Measurements from ENCODE around the gene WDR17.

WDR17 gene

DNA sequence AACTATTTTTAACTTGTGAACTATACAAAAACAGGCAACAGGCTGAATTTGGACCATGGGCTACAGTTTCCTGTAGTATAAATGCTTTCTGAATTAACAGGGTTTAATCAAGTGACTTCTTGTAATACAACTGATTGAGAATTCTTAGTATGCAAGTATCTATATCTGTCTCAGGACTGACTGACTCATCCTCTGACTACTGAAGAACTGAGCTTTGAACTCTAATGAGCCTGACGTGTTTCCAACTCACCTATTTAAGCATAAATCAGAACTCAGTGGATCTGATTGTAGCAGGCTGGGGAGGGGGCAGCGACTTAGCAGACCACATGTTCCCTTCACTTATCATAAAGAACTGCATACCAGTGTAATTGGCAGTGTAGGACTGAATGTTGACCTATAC, 122.0 kb downstream of the WDR17 start:
- Histone ChIP-seq H3K36me3 (no peaks in the 10 kb centered on the region), H3K27me3 (peaks cover 9% of the 10 kb centered on the region), H3K4me1 (ENCODE audit: control insufficient read depth in 1 of 2, insufficient read depth in 1 of 2, low read depth in 1 of 2, low read length in 1 of 2) (peaks cover 5 to 17% of the 10 kb centered on the region in 2 experiments), H3K4me3 (ENCODE audit: low read depth in 1 of 2, low read length in 1 of 2) (no peak overlapping the region), H3K9me3 (no peaks in the 10 kb centered on the region), H3K27ac (no peak overlapping the region)
- TF ChIP-seq CTCF (IDR thresholded peaks at IDR 0.05): no peak

DNA sequence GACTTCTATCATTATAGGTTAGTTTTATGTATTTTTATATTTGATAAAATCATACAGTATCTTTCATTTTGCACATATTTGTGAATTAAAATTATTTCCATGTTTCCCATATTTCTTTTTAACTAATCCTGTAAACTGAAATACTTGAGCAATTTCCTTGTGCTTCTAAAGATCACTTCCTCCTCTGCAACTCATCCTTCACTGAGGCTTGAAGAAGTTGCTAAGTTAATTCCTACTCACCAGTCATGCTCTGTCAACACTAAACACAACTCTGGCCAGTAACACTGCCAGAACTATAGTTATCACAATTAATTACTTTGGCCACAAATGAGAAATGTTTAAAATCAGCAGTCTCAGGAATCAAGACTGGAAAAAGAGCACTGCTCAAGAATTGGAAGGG, 123.0 kb downstream of the WDR17 start:
- Histone ChIP-seq H3K9me3 (no peaks in the 10 kb centered on the region), H3K27me3 (peaks cover 19% of the 10 kb centered on the region), H3K27ac (no peak overlapping the region), H3K4me3 (ENCODE audit: low read depth in 1 of 2, low read length in 1 of 2) (no peak overlapping the region), H3K36me3 (no peaks in the 10 kb centered on the region), H3K4me1 (ENCODE audit: control insufficient read depth in 1 of 2, insufficient read depth in 1 of 2, low read depth in 1 of 2, low read length in 1 of 2) (peaks cover 5 to 9% of the 10 kb centered on the region in 2 experiments)
- no peak for TF ChIP-seq CTCF (IDR thresholded peaks at IDR 0.05)

- H3K36me3 ChIP-seq: no peaks in the 10 kb centered on the region
- no peak overlapping the region for H3K4me3 ChIP-seq (ENCODE audit: low read depth in 1 of 2, low read length in 1 of 2)
- no peaks in the 10 kb centered on the region for H3K9me3 ChIP-seq
- peaks cover 31% of the 10 kb centered on the region for H3K27me3 ChIP-seq
- no peak for TF ChIP-seq CTCF (IDR thresholded peaks at IDR 0.05)
- H3K4me1 ChIP-seq (ENCODE audit: control insufficient read depth in 1 of 2, insufficient read depth in 1 of 2, low read depth in 1 of 2, low read length in 1 of 2): peaks cover 8 to 13% of the 10 kb centered on the region in 2 experiments
- no peak overlapping the region for H3K27ac ChIP-seq
These were observed 124.5 kb downstream of the WDR17 start for GRCh38 chr4:176189891-176190795.

- no peak for TF ChIP-seq CTCF (IDR thresholded peaks at IDR 0.05)
- Histone ChIP-seq H3K4me3 (ENCODE audit: low read depth in 1 of 2, low read length in 1 of 2) (no peak overlapping the region), H3K27ac (no peak overlapping the region), H3K4me1 (ENCODE audit: control insufficient read depth in 1 of 2, insufficient read depth in 1 of 2, low read depth in 1 of 2, low read length in 1 of 2) (peaks cover 13 to 15% of the 10 kb centered on the region in 2 experiments), H3K27me3 (peaks cover 31% of the 10 kb centered on the region), H3K36me3 (no peaks in the 10 kb centered on the region), H3K9me3 (no peaks in the 10 kb centered on the region)
These were observed 126.3 kb downstream of the WDR17 start for GRCh38 chr4:176191974-176192373.

DNA sequence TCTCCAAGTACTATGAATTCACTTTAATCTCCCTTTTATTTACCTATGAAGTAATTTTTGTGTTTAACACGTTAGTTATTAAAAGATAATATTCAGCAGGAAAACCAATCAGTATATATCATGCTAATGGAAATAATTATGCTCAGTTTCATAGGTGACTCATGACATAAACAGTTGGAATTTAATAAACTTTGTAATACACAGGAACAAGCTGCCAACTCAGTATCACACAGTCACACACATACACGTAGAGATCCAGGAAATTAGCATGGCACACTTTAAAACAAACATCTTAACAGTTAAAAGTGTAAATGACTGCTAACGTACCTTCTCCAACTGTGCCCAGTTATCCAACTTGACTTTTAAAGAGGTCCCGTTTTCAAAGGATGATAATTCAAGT, 127.5 kb downstream of the WDR17 start:
- H3K27ac ChIP-seq: no peak overlapping the region
- H3K36me3 ChIP-seq: no peaks in the 10 kb centered on the region

More for the DNA sequence above, 127.5 kb downstream of the WDR17 start:
- Histone ChIP-seq H3K4me3 (ENCODE audit: low read depth in 1 of 2, low read length in 1 of 2) (no peak overlapping the region), H3K27me3 (peaks cover 35% of the 10 kb centered on the region), H3K4me1 (ENCODE audit: control insufficient read depth in 1 of 2, insufficient read depth in 1 of 2, low read depth in 1 of 2, low read length in 1 of 2) (peaks cover 13 to 15% of the 10 kb centered on the region in 2 experiments), H3K9me3 (no peaks in the 10 kb centered on the region)
- no peak for TF ChIP-seq CTCF (IDR thresholded peaks at IDR 0.05)

Data from neutrophil (primary cell).